Neuronal stem cell (in vitro differentiated cells): ENCODE measurements around the gene PRXL2B.

ENCODE experiments used
- DNase-seq: peaks from one replicate; pipeline ENCODE4 v3.0.0-alpha.2; 2013; ENCODE audit warnings: low spot score
- H2AFZ ChIP-seq: one replicate; pipeline ENCODE4 v1.6.1; 2013; ENCODE audit warnings: mild to moderate bottlenecking, low read length, inconsistent platforms
- H2AK5ac ChIP-seq: 2 replicates; pipeline ENCODE4 v1.6.1; 2013; ENCODE audit warnings: low read depth, mild to moderate bottlenecking, inconsistent platforms, low read length, moderate library complexity, mixed read lengths
- H2BK120ac ChIP-seq: 2 replicates; pipeline ENCODE4 v1.6.1; 2013; ENCODE audit warnings: low read depth, mild to moderate bottlenecking, inconsistent platforms, low read length, moderate library complexity, mixed read lengths
- H2BK12ac ChIP-seq: one replicate; pipeline ENCODE4 v1.6.1; 2013; ENCODE audit warnings: low read length, inconsistent platforms
- H2BK15ac ChIP-seq: 2 replicates; pipeline ENCODE4 v1.6.1; 2013; ENCODE audit warnings: mild to moderate bottlenecking, low read length, inconsistent platforms, mixed read lengths
- H2BK5ac ChIP-seq: one replicate; pipeline ENCODE4 v1.6.1; 2013; ENCODE audit warnings: inconsistent platforms, mild to moderate bottlenecking, low read length, moderate library complexity
- H3K14ac ChIP-seq: one replicate; pipeline ENCODE4 v1.6.1; 2013; ENCODE audit warnings: low read length, inconsistent platforms
- H3K18ac ChIP-seq: 2 replicates; pipeline ENCODE4 v1.6.1; 2013; ENCODE audit warnings: low read length, inconsistent platforms
- H3K23ac ChIP-seq: 2 replicates; pipeline ENCODE4 v1.6.1; 2013; ENCODE audit warnings: low read depth, mild to moderate bottlenecking, mixed read lengths, low read length, inconsistent platforms; ENCODE audit not compliant: poor library complexity
- H3K27ac ChIP-seq: replicated peaks from 3 replicates; pipeline ENCODE4 v1.5.1; 2013; ENCODE audit warnings: low read length, inconsistent platforms
- H3K27me3 ChIP-seq, 3 experiments: 2 replicates each; pipeline ENCODE4 v1.6.1; 2013; ENCODE audit warnings: low read length in 3 of 3, mild to moderate bottlenecking in 2 of 3, inconsistent platforms in 1 of 3, low read depth in 1 of 3, mixed read lengths in 1 of 3, moderate library complexity in 1 of 3; ENCODE audit not compliant: control insufficient read depth in 3 of 3, insufficient read depth in 3 of 3
- H3K36me3 ChIP-seq, 2 donors: replicated peaks in 1 of 2; 2 replicates each; pipeline ENCODE4 v1.6.1; 2013; ENCODE audit warnings: low read length in 2 of 2; ENCODE audit not compliant: control insufficient read depth in 2 of 2, insufficient read depth in 2 of 2
- H3K4ac ChIP-seq: 2 replicates; pipeline ENCODE4 v1.6.1; 2013; ENCODE audit warnings: inconsistent platforms, mild to moderate bottlenecking, low read length, moderate library complexity
- H3K4me1 ChIP-seq, 2 donors: 1 replicate in 1 of 2; 2 replicates in 1 of 2; pipeline ENCODE4 v1.6.1; 2013; ENCODE audit warnings: low read length in 2 of 2, low read depth in 1 of 2; ENCODE audit not compliant: control insufficient read depth in 2 of 2, insufficient read depth in 1 of 2
- H3K4me2 ChIP-seq: one replicate; pipeline ENCODE4 v1.6.1; 2013; ENCODE audit warnings: mild to moderate bottlenecking, low read length, inconsistent platforms; ENCODE audit not compliant: insufficient read depth, poor library complexity, severe bottlenecking
- H3K4me3 ChIP-seq, 2 donors: 2 replicates each; pipeline ENCODE4 v1.5.1; 2013; ENCODE audit warnings: low read length in 2 of 2, mild to moderate bottlenecking in 2 of 2, inconsistent platforms in 1 of 2, moderate library complexity in 1 of 2
- H3K79me1 ChIP-seq: one replicate; pipeline ENCODE4 v1.6.1; 2013; ENCODE audit warnings: low read depth, mild to moderate bottlenecking, inconsistent platforms, low read length, moderate library complexity
- H3K9ac ChIP-seq: one replicate; pipeline ENCODE4 v1.6.1; 2013; ENCODE audit warnings: mild to moderate bottlenecking, low read depth, low read length, inconsistent platforms; ENCODE audit not compliant: poor library complexity
- H3K9me3 ChIP-seq, 2 donors: replicated peaks in 1 of 2; 2 replicates each; pipeline versions ENCODE3 to v1.6.1; 2013; ENCODE audit warnings: low read length in 2 of 2, mild to moderate bottlenecking in 2 of 2, inconsistent platforms in 1 of 2, low read depth in 1 of 2, mixed read lengths in 1 of 2, moderate library complexity in 1 of 2; ENCODE audit not compliant: control insufficient read depth in 2 of 2, insufficient read depth in 1 of 2
- H4K8ac ChIP-seq: one replicate; pipeline ENCODE4 v1.6.1; 2013; ENCODE audit warnings: low read depth, mild to moderate bottlenecking, inconsistent platforms, low read length, moderate library complexity
- H4K91ac ChIP-seq: one replicate; pipeline ENCODE4 v1.6.1; 2013; ENCODE audit warnings: low read length, low read depth, mild to moderate bottlenecking, inconsistent platforms; ENCODE audit not compliant: poor library complexity
- WGBS, 2 donors: extraction: QIAGEN DNeasy Blood & Tissue Kit; methylation state at CpG; one replicate each; pipeline ENCODE4 v1.1.7; 2013; ENCODE audit warnings: missing lambda C conversion rate in 2 of 2, mixed read lengths in 1 of 2; ENCODE audit not compliant: insufficient read length in 2 of 2, insufficient replicate concordance in 1 of 2; ENCODE audit errors: extremely low coverage in 2 of 2; 5-methylcytosine and 5-hydroxymethylcytosine counted together

PRXL2B gene

GRCh38 chr1:2591233-2591580, 4.6 kb downstream of the PRXL2B start:
- H3K4me1 ChIP-seq = peaks cover 4 to 5% of the 10 kb centered on the region in 2 donors
- H3K4me2 ChIP-seq = no peak overlapping the region
- no peak overlapping the region for H2AK5ac ChIP-seq
- no peak overlapping the region for H3K4me3 ChIP-seq
- H2AFZ ChIP-seq = no peak overlapping the region
- H3K9me3 ChIP-seq = peaks cover 0 to 14% of the 10 kb centered on the region in 2 donors
- DNase-seq = no peak
- no peak overlapping the region for H3K27ac ChIP-seq
- H3K14ac ChIP-seq = no peak overlapping the region
- no peak overlapping the region for H4K8ac ChIP-seq
- no peak overlapping the region for H2BK15ac ChIP-seq
- no CpG with 5 or more reads among the region's 5 CpGs for WGBS, 2 donors
- peaks cover 0 to 9% (median 0%) of the 10 kb centered on the region in 3 experiments for H3K27me3 ChIP-seq
- H2BK12ac ChIP-seq = no peak overlapping the region
- H4K91ac ChIP-seq = no peak overlapping the region
- H3K23ac ChIP-seq = no peak overlapping the region
- H2BK5ac ChIP-seq = no peak overlapping the region
- no peak overlapping the region for H3K4ac ChIP-seq
- H3K18ac ChIP-seq = no peak overlapping the region
- no peak overlapping the region for H3K9ac ChIP-seq
- no peak overlapping the region for H2BK120ac ChIP-seq
- peaks cover 7 to 9% of the 10 kb centered on the region in 2 donors for H3K36me3 ChIP-seq
- peaks cover 12% of the 10 kb centered on the region for H3K79me1 ChIP-seq

GRCh38 chr1:2591581-2592261, 5.1 kb downstream of the PRXL2B start:
- Histone ChIP-seq H4K91ac (no peak overlapping the region), H3K4me3 (no peak overlapping the region), H2AFZ (no peak overlapping the region), H3K23ac (no peak overlapping the region), H3K36me3 (peaks cover 7 to 9% of the 10 kb centered on the region in 2 donors), H4K8ac (no peak overlapping the region), H3K27ac (no peak overlapping the region), H2BK5ac (no peak overlapping the region), H2BK120ac (no peak overlapping the region), H3K4me1 (peaks cover 4 to 5% of the 10 kb centered on the region in 2 donors), H2AK5ac (no peak overlapping the region), H2BK12ac (no peak overlapping the region), H3K9ac (no peak overlapping the region), H3K79me1 (peaks cover 12% of the 10 kb centered on the region), H3K4ac (no peak overlapping the region), H2BK15ac (no peak overlapping the region), H3K18ac (peak overlapping the region; percentile 28), H3K27me3 (peaks cover 0 to 9% (median 0%) of the 10 kb centered on the region in 3 experiments), H3K9me3 (peaks cover 0 to 14% of the 10 kb centered on the region in 2 donors), H3K14ac (no peak overlapping the region), H3K4me2 (no peak overlapping the region)
- WGBS, 2 donors = no CpG with 5 or more reads among the region's 12 CpGs
- no peak for DNase-seq

GRCh38 chr1:2592672-2593071, 6.1 kb downstream of the PRXL2B start:
- peaks cover 0 to 3% of the 10 kb centered on the region in 2 donors for H3K4me1 ChIP-seq
- H3K9me3 ChIP-seq = peaks cover 0 to 14% of the 10 kb centered on the region in 2 donors
- H3K27ac ChIP-seq = no peak overlapping the region
- H3K23ac ChIP-seq = no peak overlapping the region
- H2BK5ac ChIP-seq = no peak overlapping the region
- H3K79me1 ChIP-seq = peaks cover 8% of the 10 kb centered on the region
- no peak overlapping the region for H2BK120ac ChIP-seq
- H4K91ac ChIP-seq = peak overlapping the region; percentile 85
- H3K14ac ChIP-seq = peak overlapping the region; percentile 38
- H2BK15ac ChIP-seq = no peak overlapping the region
- H2BK12ac ChIP-seq = no peak overlapping the region
- peaks cover 0 to 15% (median 0%) of the 10 kb centered on the region in 3 experiments for H3K27me3 ChIP-seq
- peak overlapping the region; percentile 11 for H3K4me2 ChIP-seq
- no peak overlapping the region for H2AFZ ChIP-seq
- H4K8ac ChIP-seq = no peak overlapping the region
- peaks cover 7 to 9% of the 10 kb centered on the region in 2 donors for H3K36me3 ChIP-seq
- H3K4ac ChIP-seq = no peak overlapping the region
- H2AK5ac ChIP-seq = peak overlapping the region; percentile 70
- H3K4me3 ChIP-seq = no peak overlapping the region
- WGBS, 2 donors = no CpG with 5 or more reads among the region's 15 CpGs
- DNase-seq = no peak
- H3K9ac ChIP-seq = no peak overlapping the region
- no peak overlapping the region for H3K18ac ChIP-seq

GRCh38 chr1:2593251-2593878, 6.8 kb downstream of the PRXL2B start:
- Histone ChIP-seq H2BK12ac (no peak overlapping the region), H2BK5ac (no peak overlapping the region), H3K14ac (no peak overlapping the region), H3K4me3 (no peak overlapping the region), H4K8ac (no peak overlapping the region), H2AFZ (no peak overlapping the region), H3K27me3 (peaks cover 0 to 21% (median 0%) of the 10 kb centered on the region in 3 experiments), H2BK15ac (peak overlapping the region; percentile 37), H2AK5ac (peak overlapping the region; percentile 63), H2BK120ac (no peak overlapping the region), H4K91ac (no peak overlapping the region), H3K9me3 (peaks cover 0 to 14% of the 10 kb centered on the region in 2 donors), H3K4ac (no peak overlapping the region), H3K23ac (no peak overlapping the region), H3K4me2 (no peak overlapping the region), H3K27ac (no peak overlapping the region), H3K79me1 (peaks cover 3% of the 10 kb centered on the region), H3K18ac (peak overlapping the region; percentile 76), H3K9ac (no peak overlapping the region), H3K36me3 (peaks cover 7 to 9% of the 10 kb centered on the region in 2 donors), H3K4me1 (no peaks in the 10 kb centered on the region)
- WGBS, 2 donors = no CpG with 5 or more reads among the region's 26 CpGs
- no peak for DNase-seq
